Smooth muscle cell (in vitro differentiated cells): ENCODE data around the gene TRIM34. TPM values are rescaled to one million over a fixed set of nuclear protein-coding genes. Genes with fewer than 3 reads are reported as not detected.

Source experiments
- DNase-seq: peaks from one replicate; lab custom pipeline; 2025; ENCODE audit not compliant: unreplicated experiment; lab: John Stamatoyannopoulos, UW
- H2AFZ ChIP-seq: fragments of 200-600 bp; sonication (generic); 2 replicates; pipeline ENCODE4 v1.6.0; 2016; ENCODE audit warnings: antibody characterized with exemption, low read depth, mild to moderate bottlenecking
- H3F3A ChIP-seq: fragments of 200-600 bp; sonication (generic); 2 replicates; pipeline ENCODE4 v1.6.0; 2017; ENCODE audit warnings: antibody characterized with exemption, low read depth
- H3K27ac ChIP-seq: fragments of 200-600 bp; sonication (generic); 2 replicates; pipeline ENCODE4 v1.5.1; 2016; ENCODE audit warnings: low read depth, mild to moderate bottlenecking
- H3K27me3 ChIP-seq: fragments of 200-600 bp; sonication (generic); 2 replicates; pipeline ENCODE4 v1.6.1; 2016; ENCODE audit warnings: low read depth, mild to moderate bottlenecking
- H3K36me3 ChIP-seq: fragments of 200-600 bp; sonication (generic); 2 replicates; pipeline ENCODE4 v1.5.1; 2016; ENCODE audit warnings: low read depth
- H3K4me1 ChIP-seq: fragments of 200-600 bp; sonication (generic); 2 replicates; pipeline ENCODE4 v1.5.1; 2016; ENCODE audit warnings: low read depth
- H3K4me2 ChIP-seq: fragments of 200-600 bp; sonication (generic); 2 replicates; pipeline ENCODE4 v1.6.0; 2016; ENCODE audit warnings: mild to moderate bottlenecking
- H3K4me3 ChIP-seq: fragments of 200-600 bp; sonication (generic); 2 replicates; pipeline ENCODE4 v1.5.1; 2016; ENCODE audit warnings: mild to moderate bottlenecking
- H3K79me2 ChIP-seq: fragments of 200-600 bp; sonication (generic); 2 replicates; pipeline ENCODE4 v1.6.0; 2016; ENCODE audit warnings: low read depth, mild to moderate bottlenecking
- H3K9ac ChIP-seq: fragments of 200-600 bp; sonication (generic); 2 replicates; pipeline ENCODE4 v1.6.0; 2016; ENCODE audit warnings: low read depth
- H3K9me3 ChIP-seq: fragments of 200-600 bp; sonication (generic); replicated peaks from 2 replicates; pipeline ENCODE4 v1.5.1; 2016; ENCODE audit warnings: low read depth
- H4K20me1 ChIP-seq: fragments of 200-600 bp; sonication (generic); 2 replicates; pipeline ENCODE4 v1.6.0; 2016; ENCODE audit warnings: low read depth
- CTCF ChIP-seq: fragments of 200-600 bp; sonication (generic); IDR thresholded peaks from 2 replicates; pipeline ENCODE4 v1.5.1; 2017; ENCODE audit warnings: borderline replicate concordance, mild to moderate bottlenecking, antibody characterized with exemption; ENCODE audit not compliant: insufficient read depth, poor library complexity, severe bottlenecking
- WGBS: methylation state at CpG from one replicate; pipeline ENCODE4 v1.1.7; 2016; ENCODE audit warnings: low lambda C conversion rate; 5-methylcytosine and 5-hydroxymethylcytosine counted together
- polyA plus RNA-seq: library from polyadenylated mRNA; unstranded; fragments of >200 nt; fragmentation: Nextera tagmentation; extraction: Ambion mirVana; gene quantifications from 2 replicates; pipeline ENCODE4 v1.2.1, GENCODE V29; 2016
- total RNA-seq: library from RNA; depleted of rRNA; stranded (reverse); fragments of >200 nt; gene quantifications from 2 replicates; pipeline ENCODE4 v1.2.3, GENCODE V29; 2014

The TRIM34 gene
- total and polyA plus RNA-seq, 2 experiments from 2014 or later = 4.1 to 6.7 TPM

GRCh38 chr11:5658318-5658717, 33.5 kb downstream of the TRIM34 start:
- H3K9ac ChIP-seq = no peak overlapping the region
- no peaks in the 10 kb centered on the region for H4K20me1 ChIP-seq
- no peaks in the 10 kb centered on the region for H3K79me2 ChIP-seq
- H3K4me1 ChIP-seq = no peaks in the 10 kb centered on the region
- H3F3A ChIP-seq = peaks cover 10% of the 10 kb centered on the region
- no peak overlapping the region for H3K4me3 ChIP-seq
- DNase-seq = no peak
- no peak for TF ChIP-seq CTCF
- H2AFZ ChIP-seq = no peak overlapping the region
- H3K4me2 ChIP-seq = no peak overlapping the region
- no peaks in the 10 kb centered on the region for H3K9me3 ChIP-seq
- peaks cover under 1% of the 10 kb centered on the region for H3K36me3 ChIP-seq
- no peak overlapping the region for H3K27ac ChIP-seq
- WGBS = 91% methylated on average over 5 of the region's 5 CpGs
- H3K27me3 ChIP-seq = no peaks in the 10 kb centered on the region

GRCh38 chr11:5663511-5663910, 38.7 kb downstream of the TRIM34 start:
- no peak for TF ChIP-seq CTCF
- Histone ChIP-seq H3K9me3 (no peaks in the 10 kb centered on the region), H3F3A (peaks cover 10% of the 10 kb centered on the region), H3K4me1 (no peaks in the 10 kb centered on the region), H3K27me3 (no peaks in the 10 kb centered on the region), H3K27ac (no peak overlapping the region), H2AFZ (no peak overlapping the region), H3K4me2 (no peak overlapping the region), H4K20me1 (no peaks in the 10 kb centered on the region), H3K36me3 (peaks cover 24% of the 10 kb centered on the region), H3K4me3 (no peak overlapping the region), H3K9ac (no peak overlapping the region), H3K79me2 (no peaks in the 10 kb centered on the region)
- DNase-seq = no peak
- 100% methylated on average over 2 of the region's 2 CpGs for WGBS

GRCh38 chr11:5665051-5665570, 40.3 kb downstream of the TRIM34 start:
- H3K9ac ChIP-seq = no peak overlapping the region
- TF ChIP-seq CTCF = no peak
- H3F3A ChIP-seq = peaks cover 10% of the 10 kb centered on the region
- H3K9me3 ChIP-seq = no peaks in the 10 kb centered on the region
- no peak overlapping the region for H3K4me3 ChIP-seq
- peaks cover 24% of the 10 kb centered on the region for H3K36me3 ChIP-seq
- no peaks in the 10 kb centered on the region for H3K4me1 ChIP-seq
- H3K27me3 ChIP-seq = no peaks in the 10 kb centered on the region
- no peaks in the 10 kb centered on the region for H3K79me2 ChIP-seq
- no peak overlapping the region for H3K4me2 ChIP-seq
- no peaks in the 10 kb centered on the region for H4K20me1 ChIP-seq
- DNase-seq = no peak
- no peak overlapping the region for H2AFZ ChIP-seq
- 98% methylated on average over 4 of the region's 4 CpGs for WGBS
- H3K27ac ChIP-seq = no peak overlapping the region

- no peaks in the 10 kb centered on the region for H3K4me1 ChIP-seq
- H3K4me2 ChIP-seq = no peak overlapping the region
- peaks cover 24% of the 10 kb centered on the region for H3K36me3 ChIP-seq
- H3K4me3 ChIP-seq = no peak overlapping the region
- H2AFZ ChIP-seq = no peak overlapping the region
- H3F3A ChIP-seq = peaks cover 10% of the 10 kb centered on the region
- no peak for TF ChIP-seq CTCF
- WGBS = 96% methylated on average over 5 of the region's 5 CpGs
- H3K9me3 ChIP-seq = no peaks in the 10 kb centered on the region
- no peaks in the 10 kb centered on the region for H3K27me3 ChIP-seq
- no peak overlapping the region for H3K9ac ChIP-seq
- H3K79me2 ChIP-seq = no peaks in the 10 kb centered on the region
- H3K27ac ChIP-seq = no peak overlapping the region
- DNase-seq = no peak
- no peaks in the 10 kb centered on the region for H4K20me1 ChIP-seq
Observed at GRCh38 chr11:5665746-5666401, 41.1 kb downstream of the TRIM34 start.
